ENCODE measurements around the gene SGMS1. TPM values are rescaled to one million over a fixed set of nuclear protein-coding genes. Genes with fewer than 3 reads are reported as not detected.

SGMS1 gene
- total and polyA plus RNA-seq, 2 donors (not counting 3 experiments of a cell fraction or from before 2014, with no cell fraction given): 9.7 to 23.7 TPM

GRCh38 chr10:50544857-50545429 is 78.8 kb downstream of the SGMS1 start:
- H2AFZ ChIP-seq (ENCODE audit: low read depth, low read length): no peak overlapping the region
- no peak for FAIRE-seq
- no peaks in the 10 kb centered on the region for H3K79me2 ChIP-seq (ENCODE audit: control insufficient read depth, insufficient read depth, low read length)
- no peak for TF ChIP-seq JUN (IDR thresholded peaks at IDR 0.05; ENCODE audit: borderline replicate concordance, insufficient read depth, insufficient read length, low read depth)
- no peak for TF ChIP-seq POLR2A (IDR thresholded peaks at IDR 0.05; ENCODE audit: low read depth, low read length)
- no peak for TF ChIP-seq GATA2 (IDR thresholded peaks at IDR 0.05; ENCODE audit: insufficient read depth, insufficient read length, low read depth, low read length)
- no peak for TF ChIP-seq EZH2 (IDR thresholded peaks at IDR 0.05; ENCODE audit: borderline replicate concordance, low read depth, low read length, severe bottlenecking)
- TF ChIP-seq FOS (IDR thresholded peaks at IDR 0.05; ENCODE audit: borderline replicate concordance, insufficient read depth, low read length): no peak
- TF ChIP-seq, protein P1, sequence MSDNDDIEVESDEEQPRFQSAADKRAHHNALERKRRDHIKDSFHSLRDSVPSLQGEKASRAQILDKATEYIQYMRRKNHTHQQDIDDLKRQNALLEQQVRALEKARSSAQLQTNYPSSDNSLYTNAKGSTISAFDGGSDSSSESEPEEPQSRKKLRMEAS (IDR thresholded peaks at IDR 0.05; ENCODE audit: insufficient read depth, insufficient read length): no peak
- TF ChIP-seq, protein P2, sequence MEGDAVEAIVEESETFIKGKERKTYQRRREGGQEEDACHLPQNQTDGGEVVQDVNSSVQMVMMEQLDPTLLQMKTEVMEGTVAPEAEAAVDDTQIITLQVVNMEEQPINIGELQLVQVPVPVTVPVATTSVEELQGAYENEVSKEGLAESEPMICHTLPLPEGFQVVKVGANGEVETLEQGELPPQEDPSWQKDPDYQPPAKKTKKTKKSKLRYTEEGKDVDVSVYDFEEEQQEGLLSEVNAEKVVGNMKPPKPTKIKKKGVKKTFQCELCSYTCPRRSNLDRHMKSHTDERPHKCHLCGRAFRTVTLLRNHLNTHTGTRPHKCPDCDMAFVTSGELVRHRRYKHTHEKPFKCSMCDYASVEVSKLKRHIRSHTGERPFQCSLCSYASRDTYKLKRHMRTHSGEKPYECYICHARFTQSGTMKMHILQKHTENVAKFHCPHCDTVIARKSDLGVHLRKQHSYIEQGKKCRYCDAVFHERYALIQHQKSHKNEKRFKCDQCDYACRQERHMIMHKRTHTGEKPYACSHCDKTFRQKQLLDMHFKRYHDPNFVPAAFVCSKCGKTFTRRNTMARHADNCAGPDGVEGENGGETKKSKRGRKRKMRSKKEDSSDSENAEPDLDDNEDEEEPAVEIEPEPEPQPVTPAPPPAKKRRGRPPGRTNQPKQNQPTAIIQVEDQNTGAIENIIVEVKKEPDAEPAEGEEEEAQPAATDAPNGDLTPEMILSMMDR (IDR thresholded peaks at IDR 0.05; ENCODE audit: extremely low read depth in 1 of 2, insufficient read depth in 1 of 2, low read depth in 1 of 2, low read length in 2 of 2): no peak
- TF ChIP-seq MYC (IDR thresholded peaks at IDR 0.05; ENCODE audit: low read depth, low read length): no peak
- no peak for TF ChIP-seq POLR2AphosphoS5 (IDR thresholded peaks at IDR 0.05; ENCODE audit: insufficient read depth, low read depth, low read length)
- no peak overlapping the region for H3K27ac ChIP-seq (ENCODE audit: insufficient read depth, low read depth, low read length)
- POLR2A ChIA-PET: no interaction called here
- H3K4me3 ChIP-seq (replicated peaks in 1 of 3; ENCODE audit: insufficient read depth in 1 of 3, low read depth in 1 of 3, low read length in 3 of 3): no peak overlapping the region
- dilution Hi-C loops (cut with MboI; ENCODE audit: extremely low pct_ligation_motif_present, low sequenced_read_pairs): no loop called here
- H3K36me3 ChIP-seq (ENCODE audit: control insufficient read depth in 2 of 2, extremely low read depth in 1 of 2, insufficient read depth in 2 of 2, low read length in 2 of 2): no peaks in the 10 kb centered on the region
- no peaks in the 10 kb centered on the region for H3K27me3 ChIP-seq (ENCODE audit: control insufficient read depth in 2 of 2, insufficient read depth in 2 of 2, low read length in 2 of 2)
- H3K9ac ChIP-seq (replicated peaks; ENCODE audit: extremely low read depth, insufficient read depth, low read length): no peak overlapping the region
- no peaks in the 10 kb centered on the region for H3K9me3 ChIP-seq (replicated peaks; ENCODE audit: control insufficient read depth, insufficient read depth, low read length)
- intact Hi-C loops (cut with micrococcal nuclease): no loop called here
- BruUV-seq (replicated peaks): no TSS peak
- H3K4me1 ChIP-seq (ENCODE audit: control insufficient read depth, extremely low read depth, insufficient read depth, low read length): no peaks in the 10 kb centered on the region
- no peaks in the 10 kb centered on the region for H4K20me1 ChIP-seq (replicated peaks; ENCODE audit: control insufficient read depth, extremely low read depth, insufficient read depth, low read length)
- no peaks in the 10 kb centered on the region for H3K9me1 ChIP-seq (replicated peaks; ENCODE audit: control insufficient read depth, extremely low read depth, insufficient read depth, low read length)
- CTCF ChIA-PET: interaction anchor here (1.0 kb wide), 1 partner anchor 23 kb away, joined by 3 read pairs; no protein-coding TSS in a partner anchor
- H3K4me2 ChIP-seq (ENCODE audit: insufficient read depth, low read length): no peak overlapping the region
- DNase-seq (ENCODE audit: low read depth, low spot score): no peak

All from endothelial cell of umbilical vein (primary cell).